A549 (cell line): ENCODE measurements around the gene HRK.

ENCODE experiments used
- MAX ChIP-seq: IDR thresholded peaks from 2 replicates; pipeline ENCODE4 v1.6.1; 2012
- REST ChIP-seq: fragments of 200-600 bp; sonication (generic); IDR thresholded peaks from 2 replicates; pipeline ENCODE4 v1.6.1; 2016; ENCODE audit warnings: antibody characterized with exemption, mild to moderate bottlenecking, moderate library complexity

GRCh38 chr12:116903818-116904217 is 22.6 kb upstream of the HRK start:
- TF ChIP-seq REST (no peak), MAX (no peak)
